Measurements from ENCODE around the gene CCDC112.

DNA sequence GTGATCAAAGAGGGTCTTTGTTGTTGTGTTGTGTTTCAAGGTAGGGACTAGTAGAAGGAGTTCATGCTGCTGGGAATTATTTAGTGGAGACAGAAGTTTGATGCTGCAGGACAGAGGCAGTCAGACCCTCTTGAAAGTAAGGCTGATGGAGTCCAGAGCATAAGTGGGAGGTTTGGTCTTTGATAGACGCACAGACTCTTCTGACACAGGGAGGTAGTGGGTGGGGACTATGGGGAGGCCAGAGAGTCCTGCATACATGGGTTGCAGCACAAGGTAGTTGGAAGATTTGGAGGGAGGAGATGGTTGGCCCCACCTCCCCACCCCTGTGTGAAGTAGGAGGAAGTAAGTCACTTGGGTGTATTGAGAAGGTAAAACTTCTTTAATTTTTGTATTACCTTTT, 2.4 kb upstream of the CCDC112 start:
- TF ChIP-seq, protein P1, sequence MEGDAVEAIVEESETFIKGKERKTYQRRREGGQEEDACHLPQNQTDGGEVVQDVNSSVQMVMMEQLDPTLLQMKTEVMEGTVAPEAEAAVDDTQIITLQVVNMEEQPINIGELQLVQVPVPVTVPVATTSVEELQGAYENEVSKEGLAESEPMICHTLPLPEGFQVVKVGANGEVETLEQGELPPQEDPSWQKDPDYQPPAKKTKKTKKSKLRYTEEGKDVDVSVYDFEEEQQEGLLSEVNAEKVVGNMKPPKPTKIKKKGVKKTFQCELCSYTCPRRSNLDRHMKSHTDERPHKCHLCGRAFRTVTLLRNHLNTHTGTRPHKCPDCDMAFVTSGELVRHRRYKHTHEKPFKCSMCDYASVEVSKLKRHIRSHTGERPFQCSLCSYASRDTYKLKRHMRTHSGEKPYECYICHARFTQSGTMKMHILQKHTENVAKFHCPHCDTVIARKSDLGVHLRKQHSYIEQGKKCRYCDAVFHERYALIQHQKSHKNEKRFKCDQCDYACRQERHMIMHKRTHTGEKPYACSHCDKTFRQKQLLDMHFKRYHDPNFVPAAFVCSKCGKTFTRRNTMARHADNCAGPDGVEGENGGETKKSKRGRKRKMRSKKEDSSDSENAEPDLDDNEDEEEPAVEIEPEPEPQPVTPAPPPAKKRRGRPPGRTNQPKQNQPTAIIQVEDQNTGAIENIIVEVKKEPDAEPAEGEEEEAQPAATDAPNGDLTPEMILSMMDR (IDR thresholded peaks at IDR 0.05; ENCODE audit: low read length) = no peak
- TF ChIP-seq EZH2 (IDR thresholded peaks at IDR 0.05; ENCODE audit: borderline replicate concordance, low read length) = no peak
